ENCODE measurements around the gene EARS2. TPM values are rescaled to one million over a fixed set of nuclear protein-coding genes. Genes with fewer than 3 reads are reported as not detected.

Gene EARS2
- total RNA-seq, 4 donors from 2014 or later, result 8.4 to 39.6 (median 19.3) TPM

DNA sequence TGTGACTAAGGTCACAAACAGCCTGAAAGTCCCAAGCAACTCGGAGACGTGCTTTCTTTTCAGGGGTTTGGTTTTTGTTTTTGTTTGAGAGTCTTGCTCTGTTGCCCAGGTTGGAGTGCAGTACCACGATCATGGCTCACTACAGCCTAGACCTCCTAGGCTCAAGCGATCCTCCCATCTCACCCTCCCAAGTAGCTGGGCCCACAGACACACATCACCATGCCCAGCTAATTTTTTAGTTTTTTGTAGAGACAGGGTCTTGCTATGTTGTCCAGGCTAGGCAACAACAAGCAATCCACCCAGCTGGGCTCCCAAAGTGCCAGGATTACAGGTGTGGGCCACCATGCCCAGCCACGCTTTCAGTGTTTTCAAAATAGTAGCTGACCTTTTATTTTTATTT is 27.1 kb downstream of the EARS2 start:
- no peaks in the 10 kb centered on the region for H3K4me1 ChIP-seq
- no peak overlapping the region for H3K27ac ChIP-seq
- DNase-seq (no peak), ATAC-seq (no peak)
- peaks cover 0 to 87% of the 10 kb centered on the region in 2 donors for H3K36me3 ChIP-seq
- H3K4me3 ChIP-seq, result no peak overlapping the region
- H3K27me3 ChIP-seq, result no peaks in the 10 kb centered on the region
- in situ Hi-C loops (cut with MboI; ENCODE audit: low sequenced_read_pairs in 4 of 4), result no loop called here
- TF ChIP-seq POLR2A (IDR thresholded peaks at IDR 0.05), result no peak
- TF ChIP-seq, protein P1, sequence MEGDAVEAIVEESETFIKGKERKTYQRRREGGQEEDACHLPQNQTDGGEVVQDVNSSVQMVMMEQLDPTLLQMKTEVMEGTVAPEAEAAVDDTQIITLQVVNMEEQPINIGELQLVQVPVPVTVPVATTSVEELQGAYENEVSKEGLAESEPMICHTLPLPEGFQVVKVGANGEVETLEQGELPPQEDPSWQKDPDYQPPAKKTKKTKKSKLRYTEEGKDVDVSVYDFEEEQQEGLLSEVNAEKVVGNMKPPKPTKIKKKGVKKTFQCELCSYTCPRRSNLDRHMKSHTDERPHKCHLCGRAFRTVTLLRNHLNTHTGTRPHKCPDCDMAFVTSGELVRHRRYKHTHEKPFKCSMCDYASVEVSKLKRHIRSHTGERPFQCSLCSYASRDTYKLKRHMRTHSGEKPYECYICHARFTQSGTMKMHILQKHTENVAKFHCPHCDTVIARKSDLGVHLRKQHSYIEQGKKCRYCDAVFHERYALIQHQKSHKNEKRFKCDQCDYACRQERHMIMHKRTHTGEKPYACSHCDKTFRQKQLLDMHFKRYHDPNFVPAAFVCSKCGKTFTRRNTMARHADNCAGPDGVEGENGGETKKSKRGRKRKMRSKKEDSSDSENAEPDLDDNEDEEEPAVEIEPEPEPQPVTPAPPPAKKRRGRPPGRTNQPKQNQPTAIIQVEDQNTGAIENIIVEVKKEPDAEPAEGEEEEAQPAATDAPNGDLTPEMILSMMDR (IDR thresholded peaks at IDR 0.05 in 4 of 5, conservative IDR thresholded peaks at IDR 0.05 in 1 of 5), result no peak
- no peaks in the 10 kb centered on the region for H3K9me3 ChIP-seq
- intact Hi-C loops (cut with DNase I; ENCODE audit: low total_unique reads), result no loop called here

DNA sequence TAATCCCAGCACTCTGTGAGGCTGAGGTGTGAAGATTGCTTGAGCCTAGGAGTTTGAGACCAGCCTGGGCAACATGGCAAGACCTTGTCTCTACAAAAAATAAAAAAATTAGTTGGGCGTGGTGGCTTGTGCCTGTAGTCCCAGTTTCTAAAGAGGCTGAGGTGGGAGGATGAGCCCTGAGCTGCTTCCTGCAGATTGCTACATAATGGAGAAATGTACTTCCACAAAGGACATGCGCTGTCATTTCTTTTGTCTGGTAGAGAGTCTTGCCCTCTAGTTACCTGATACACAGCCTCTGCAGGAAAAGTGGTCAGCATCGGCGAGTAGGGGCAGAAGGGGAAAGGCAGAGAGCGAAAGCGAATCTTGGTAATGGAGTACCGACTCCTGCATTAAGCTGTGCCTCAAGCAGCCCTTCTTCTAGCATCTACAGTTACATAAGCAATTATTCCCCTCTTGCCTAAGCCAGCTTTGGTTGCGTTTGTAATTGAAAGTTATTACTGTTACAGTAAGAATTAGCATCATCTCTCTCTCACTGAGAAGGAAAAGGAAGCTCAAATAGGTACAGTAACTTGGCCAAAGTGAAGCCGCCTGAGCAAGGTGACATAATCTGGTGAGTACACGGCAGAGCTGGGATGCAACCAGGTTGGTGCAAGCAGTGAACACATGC is 28.4 kb downstream of the EARS2 start:
- Histone ChIP-seq H3K27ac (peak overlapping the region in 1 of 4 donors; percentile 50), H3K4me3 (no peak overlapping the region), H3K27me3 (no peaks in the 10 kb centered on the region), H3K4me1 (no peaks in the 10 kb centered on the region), H3K36me3 (peaks cover 0 to 87% of the 10 kb centered on the region in 2 donors), H3K9me3 (no peaks in the 10 kb centered on the region)
- in situ Hi-C loops (cut with MboI; ENCODE audit: low sequenced_read_pairs in 4 of 4), result no loop called here
- DNase-seq, result no peak
- intact Hi-C loops (cut with DNase I; ENCODE audit: low total_unique reads), result no loop called here
- TF ChIP-seq, protein P1 (IDR thresholded peaks at IDR 0.05 in 4 of 5, conservative IDR thresholded peaks at IDR 0.05 in 1 of 5), result no peak
- no peak for TF ChIP-seq POLR2A (IDR thresholded peaks at IDR 0.05)
- peak in 1 of 2 donors; percentile 29 for ATAC-seq

DNA sequence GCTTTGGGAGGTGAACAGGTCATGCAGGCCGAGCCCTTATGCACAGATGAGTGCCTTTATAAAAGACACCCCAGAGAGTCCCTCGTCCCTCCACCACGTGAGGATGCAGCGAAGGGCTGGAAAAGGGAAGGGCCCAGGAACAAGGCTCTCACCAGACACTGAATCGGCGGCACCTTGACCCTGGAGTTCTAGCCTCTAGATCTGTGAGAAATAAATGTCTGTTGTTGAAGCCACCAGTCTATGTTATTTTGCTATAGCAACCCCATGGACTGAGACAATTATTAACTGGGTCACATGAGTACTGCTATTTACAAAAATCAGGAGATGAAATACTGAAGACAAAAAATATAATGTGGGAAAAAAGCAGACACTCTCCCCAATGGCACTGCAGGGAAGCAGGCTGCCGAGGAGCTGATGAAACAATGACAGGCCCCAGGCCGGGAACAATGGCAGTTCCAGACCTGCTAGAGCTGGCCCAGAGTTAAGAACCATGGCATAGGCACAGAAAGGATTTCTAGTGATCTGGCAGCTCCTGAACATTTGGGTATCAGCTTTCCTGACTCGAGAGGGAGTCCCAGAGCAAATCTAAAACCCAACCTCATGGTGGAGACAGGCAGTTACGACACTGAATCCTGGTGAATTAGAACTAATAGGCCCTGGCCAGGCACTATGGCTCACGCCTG is 29.0 kb downstream of the EARS2 start:
- H3K27ac ChIP-seq, result peak overlapping the region in 1 of 4 donors; percentile 50
- H3K4me3 ChIP-seq, result no peak overlapping the region
- ATAC-seq, result peak; percentile 67 to 85
- H3K36me3 ChIP-seq, result peaks cover 0 to 87% of the 10 kb centered on the region in 2 donors
- DNase-seq, result peak in 1 of 2 donors; percentile 52
- H3K27me3 ChIP-seq, result no peaks in the 10 kb centered on the region
- intact Hi-C loops (cut with DNase I; ENCODE audit: low total_unique reads), result no loop called here
- peaks cover 0 to 3% of the 10 kb centered on the region in 2 donors for H3K4me1 ChIP-seq
- no peak for TF ChIP-seq POLR2A (IDR thresholded peaks at IDR 0.05)
- TF ChIP-seq, protein P1 (IDR thresholded peaks at IDR 0.05 in 4 of 5, conservative IDR thresholded peaks at IDR 0.05 in 1 of 5), result no peak
- no peaks in the 10 kb centered on the region for H3K9me3 ChIP-seq
- in situ Hi-C loops (cut with MboI; ENCODE audit: low sequenced_read_pairs in 4 of 4), result no loop called here

GRCh38 chr16:23524886-23525285 is 32.3 kb downstream of the EARS2 start:
- no peak for DNase-seq
- intact Hi-C loops (cut with DNase I; ENCODE audit: low total_unique reads), result no loop called here
- no peak for TF ChIP-seq POLR2A (IDR thresholded peaks at IDR 0.05)
- TF ChIP-seq, protein P1 (IDR thresholded peaks at IDR 0.05 in 4 of 5, conservative IDR thresholded peaks at IDR 0.05 in 1 of 5), result no peak
- ATAC-seq, result no peak
- Histone ChIP-seq H3K9me3 (no peaks in the 10 kb centered on the region), H3K27me3 (no peaks in the 10 kb centered on the region), H3K4me1 (peaks cover 0 to 3% of the 10 kb centered on the region in 2 donors), H3K27ac (no peak overlapping the region), H3K36me3 (peaks cover 0 to 78% of the 10 kb centered on the region in 2 donors), H3K4me3 (no peak overlapping the region)
- in situ Hi-C loops (cut with MboI; ENCODE audit: low sequenced_read_pairs in 4 of 4), result no loop called here

Data from gastrocnemius medialis (tissue), 4 donors.